ENCODE results near the gene VIPR2.

Gene VIPR2

DNA sequence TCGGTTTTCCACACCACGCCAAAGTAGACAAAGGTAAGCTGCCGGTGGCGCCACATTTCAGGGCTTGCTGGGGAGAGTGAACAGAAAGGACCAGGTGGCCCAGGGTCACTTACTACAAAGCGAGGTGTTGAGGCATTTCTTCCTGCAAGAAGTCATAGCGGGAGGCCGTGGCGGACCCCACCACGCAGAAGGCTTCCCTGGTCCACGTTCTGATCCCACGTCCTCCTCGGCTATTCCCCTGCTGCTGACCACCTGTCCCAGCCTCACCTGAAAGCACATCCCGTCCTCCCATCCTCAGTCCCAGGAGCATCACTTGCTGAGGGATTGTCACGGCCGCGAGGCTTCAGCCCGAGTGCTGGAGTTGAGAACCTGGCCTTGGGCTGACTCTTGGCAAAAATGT, 149.2 kb downstream of the VIPR2 start:
- Histone ChIP-seq H3K4me1 (no peaks in the 10 kb centered on the region), H3K9me3 (peaks cover 4% of the 10 kb centered on the region), H3K27me3 (peaks cover 47% of the 10 kb centered on the region), H3K36me3 (no peaks in the 10 kb centered on the region), H3K4me3 (ENCODE audit: low read depth, low read length) (no peak overlapping the region)
- TF ChIP-seq CTCF (IDR thresholded peaks at IDR 0.05; ENCODE audit: low read depth, low read length): no peak
- no peak for DNase-seq

- Histone ChIP-seq H3K9me3 (peaks cover 4% of the 10 kb centered on the region), H3K27me3 (peaks cover 51% of the 10 kb centered on the region), H3K36me3 (no peaks in the 10 kb centered on the region), H3K4me1 (no peaks in the 10 kb centered on the region), H3K4me3 (ENCODE audit: low read depth, low read length) (no peak overlapping the region)
- no peak for TF ChIP-seq CTCF (IDR thresholded peaks at IDR 0.05; ENCODE audit: low read depth, low read length)
- DNase-seq: no peak
Measured at GRCh38 chr7:158994687-158995086, 150.0 kb downstream of the VIPR2 start.

DNA sequence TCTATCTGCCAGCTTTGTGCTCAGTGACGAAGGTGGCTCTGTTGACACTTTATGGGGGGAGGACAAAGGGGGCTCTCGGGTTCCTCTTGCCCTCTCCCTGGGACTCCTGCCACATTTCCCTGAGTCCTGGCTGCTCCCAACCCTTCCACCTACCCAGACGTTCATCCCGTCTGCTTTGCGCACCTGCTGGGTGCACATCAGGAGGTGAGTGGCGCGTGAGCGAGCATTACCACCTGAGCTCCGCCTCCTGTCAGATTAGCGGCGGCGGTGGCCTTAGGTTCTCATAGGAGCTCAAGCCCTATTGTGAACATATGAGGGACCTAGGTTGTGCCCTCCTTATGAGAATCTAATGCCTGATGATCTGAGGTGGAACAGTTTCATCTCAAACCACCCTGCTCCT, 151.1 kb downstream of the VIPR2 start:
- TF ChIP-seq CTCF (IDR thresholded peaks at IDR 0.05; ENCODE audit: low read depth, low read length): no peak
- DNase-seq: no peak
- Histone ChIP-seq H3K9me3 (peaks cover 4% of the 10 kb centered on the region), H3K27me3 (peaks cover 51% of the 10 kb centered on the region), H3K4me3 (ENCODE audit: low read depth, low read length) (no peak overlapping the region), H3K36me3 (no peaks in the 10 kb centered on the region), H3K4me1 (no peaks in the 10 kb centered on the region)

GRCh38 chr7:158992759-158993158, 151.9 kb downstream of the VIPR2 start:
- TF ChIP-seq CTCF (IDR thresholded peaks at IDR 0.05; ENCODE audit: low read depth, low read length): no peak
- DNase-seq: no peak
- Histone ChIP-seq H3K36me3 (no peaks in the 10 kb centered on the region), H3K4me3 (ENCODE audit: low read depth, low read length) (no peak overlapping the region), H3K9me3 (peaks cover 4% of the 10 kb centered on the region), H3K27me3 (peaks cover 51% of the 10 kb centered on the region), H3K4me1 (no peaks in the 10 kb centered on the region)

- peaks cover 4% of the 10 kb centered on the region for H3K9me3 ChIP-seq
- no peak overlapping the region for H3K4me3 ChIP-seq (ENCODE audit: low read depth, low read length)
- TF ChIP-seq CTCF (IDR thresholded peaks at IDR 0.05; ENCODE audit: low read depth, low read length): no peak
- H3K4me1 ChIP-seq: no peaks in the 10 kb centered on the region
- DNase-seq: no peak
- peaks cover 45% of the 10 kb centered on the region for H3K27me3 ChIP-seq
- no peaks in the 10 kb centered on the region for H3K36me3 ChIP-seq
Measured at GRCh38 chr7:158991824-158992621, 152.6 kb downstream of the VIPR2 start.

DNA sequence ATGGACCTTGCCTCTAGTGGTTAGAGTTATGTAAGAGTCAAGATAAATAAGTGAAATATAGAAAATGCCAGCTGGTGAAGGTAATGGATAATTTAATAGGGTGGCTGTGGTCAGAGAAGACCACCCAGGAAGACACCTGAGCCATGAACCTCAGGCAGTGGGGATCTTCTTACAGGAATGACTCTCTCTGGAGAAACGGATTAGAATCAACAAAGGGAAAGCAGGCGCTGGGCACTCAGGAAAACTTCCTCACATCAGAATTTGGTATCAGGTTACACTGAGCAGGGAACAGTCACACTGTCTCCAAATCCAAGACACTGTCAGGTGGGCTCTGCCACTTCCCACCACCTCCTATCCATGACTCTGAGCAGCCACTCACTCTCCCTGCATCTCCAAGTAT, 155.7 kb downstream of the VIPR2 start:
- no peak for DNase-seq
- no peaks in the 10 kb centered on the region; the same call in none of the 2 replicates for H3K9me3 ChIP-seq
- H3K4me1 ChIP-seq: no peaks in the 10 kb centered on the region
- TF ChIP-seq CTCF (IDR thresholded peaks at IDR 0.05; ENCODE audit: low read depth, low read length): no peak
- no peaks in the 10 kb centered on the region for H3K36me3 ChIP-seq
- peaks cover 35% of the 10 kb centered on the region for H3K27me3 ChIP-seq
- no peak overlapping the region for H3K4me3 ChIP-seq (ENCODE audit: low read depth, low read length)

Data from BE2C (cell line).